WTC11 (cell line): ENCODE data around the gene LLGL1. TPM values are rescaled to one million over a fixed set of nuclear protein-coding genes. Genes with fewer than 3 reads are reported as not detected.

ENCODE experiments used
- ATAC-seq: fragments of 200-7000 bp; cut with Tn5 transposase; 2 replicates; pipeline ENCODE4 v1.10.0; 2021; ENCODE audit warnings: mild to moderate bottlenecking, moderate library complexity
- CTCF ChIA-PET: fragments of 300-600 bp; sonication (Branson Sonifier 250); formaldehyde crosslinking; loops from one replicate; lab custom pipeline; 2021; ENCODE audit warnings: antibody characterized with exemption; lab: Charles Lee
- POLR2A ChIA-PET: fragments of 350-600 bp; sonication (Branson Sonifier 250); formaldehyde crosslinking; loops from one replicate; lab custom pipeline; 2021; ENCODE audit warnings: antibody characterized with exemption; lab: Charles Lee
- DNase-seq: peaks from one replicate; pipeline ENCODE4 v3.0.0; 2021; ENCODE audit warnings: low spot score
- H3K27ac Mint-ChIP-seq: 2 replicates; pipeline ENCODE4 v1.8.0; 2021; ENCODE audit warnings: mixed read lengths
- H3K27me3 Mint-ChIP-seq: 2 replicates; pipeline ENCODE4 v1.8.0; 2021; ENCODE audit warnings: low read depth, mild to moderate bottlenecking, moderate library complexity, mixed read lengths
- H3K36me3 Mint-ChIP-seq: 2 replicates; pipeline ENCODE4 v1.8.0; 2021; ENCODE audit warnings: mixed read lengths
- H3K4me1 Mint-ChIP-seq: 2 replicates; pipeline ENCODE4 v1.8.0; 2022; ENCODE audit warnings: mixed read lengths
- H3K4me3 Mint-ChIP-seq: 2 replicates; pipeline ENCODE4 v1.8.0; 2021; ENCODE audit warnings: mild to moderate bottlenecking, moderate library complexity, mixed read lengths
- H3K9me3 Mint-ChIP-seq: 2 replicates; pipeline ENCODE4 v1.8.0; 2021; ENCODE audit warnings: mixed read lengths
- FOXP1 ChIP-seq: sonication (generic); formaldehyde crosslinking; IDR thresholded peaks from 2 replicates; pipeline ENCODE4 v1.8.0; 2022; ENCODE audit warnings: missing genetic modification reagents, mild to moderate bottlenecking, moderate library complexity, borderline replicate concordance
- JAZF1 ChIP-seq: fragments of 250-450 bp; sonication (Bioruptor Pico); IDR thresholded peaks from 2 replicates; pipeline ENCODE4 v1.9.0; 2021; ENCODE audit warnings: moderate library complexity, mild to moderate bottlenecking, inconsistent platforms
- MYBL2 ChIP-seq: sonication (generic); formaldehyde crosslinking; IDR thresholded peaks from 2 replicates; pipeline ENCODE4 v1.8.1; 2023; ENCODE audit warnings: mild to moderate bottlenecking, moderate library complexity, missing genetic modification reagents
- NFE2L1 ChIP-seq: sonication (generic); formaldehyde crosslinking; IDR thresholded peaks from 2 replicates; pipeline ENCODE4 v1.8.1; 2023; ENCODE audit warnings: missing genetic modification reagents
- NFYB ChIP-seq: sonication (generic); formaldehyde crosslinking; conservative IDR thresholded peaks from 2 replicates; pipeline ENCODE4 v1.8.0; 2022; ENCODE audit warnings: low read depth, missing genetic modification reagents
- SMAD3 ChIP-seq: sonication (generic); formaldehyde crosslinking; IDR thresholded peaks from 2 replicates; pipeline ENCODE4 v1.8.0; 2022; ENCODE audit warnings: missing genetic modification reagents, mild to moderate bottlenecking, borderline replicate concordance
- ZBTB21 ChIP-seq: sonication (generic); formaldehyde crosslinking; IDR thresholded peaks from 2 replicates; pipeline ENCODE4 v1.8.1; 2023; ENCODE audit warnings: mild to moderate bottlenecking, missing genetic modification reagents, borderline replicate concordance
- ZNF138 ChIP-seq: sonication (generic); formaldehyde crosslinking; conservative IDR thresholded peaks from 2 replicates; pipeline ENCODE4 v1.8.1; 2022; ENCODE audit warnings: mild to moderate bottlenecking, moderate library complexity, missing genetic modification reagents
- ZNF317 ChIP-seq: sonication (generic); formaldehyde crosslinking; IDR thresholded peaks from 2 replicates; pipeline ENCODE4 v1.8.1; 2023; ENCODE audit warnings: low read depth, mild to moderate bottlenecking, moderate library complexity, missing genetic modification reagents, borderline replicate concordance
- total RNA-seq: library from RNA; stranded (reverse); gene quantifications from 3 replicates; pipeline ENCODE4 v1.2.3, GENCODE V29; 2021
- TF ChIP-seq, protein P1 (sequence below): fragments of 250-450 bp; sonication (Bioruptor Pico); IDR thresholded peaks from 2 replicates; pipeline ENCODE4 v1.9.0; 2021; ENCODE audit warnings: moderate library complexity, mild to moderate bottlenecking, inconsistent platforms, borderline replicate concordance
- TF ChIP-seq, protein P2 (sequence below): fragments of 200-600 bp; IDR thresholded peaks from 2 replicates; pipeline ENCODE4 v1.8.0; 2022; ENCODE audit warnings: antibody characterized with exemption
- TF ChIP-seq, protein P3 (sequence below): sonication (generic); formaldehyde crosslinking; IDR thresholded peaks from 2 replicates; pipeline ENCODE4 v1.8.0; 2022; ENCODE audit warnings: mild to moderate bottlenecking, missing genetic modification reagents
- TF ChIP-seq, protein P4 (sequence below): sonication (generic); formaldehyde crosslinking; IDR thresholded peaks from 2 replicates; pipeline ENCODE4 v1.8.1; 2023; ENCODE audit warnings: mild to moderate bottlenecking, missing genetic modification reagents, borderline replicate concordance
- TF ChIP-seq, protein P5 (sequence below): sonication (generic); formaldehyde crosslinking; IDR thresholded peaks from 2 replicates; pipeline ENCODE4 v1.8.1; 2022; ENCODE audit warnings: low read depth, mild to moderate bottlenecking, moderate library complexity, missing genetic modification reagents, borderline replicate concordance
- TF ChIP-seq, protein P6 (sequence below): sonication (generic); formaldehyde crosslinking; IDR thresholded peaks from 2 replicates; pipeline ENCODE4 v1.8.1; 2022; ENCODE audit warnings: mild to moderate bottlenecking, moderate library complexity, missing genetic modification reagents
- TF ChIP-seq, protein P7 (sequence below): fragments of 250-450 bp; sonication (Bioruptor Pico); IDR thresholded peaks from 2 replicates; pipeline ENCODE4 v1.9.0; 2021; ENCODE audit warnings: mild to moderate bottlenecking

Gene LLGL1
- total RNA-seq, 1 experiment from 2014 or later, result 87.8 TPM

DNA sequence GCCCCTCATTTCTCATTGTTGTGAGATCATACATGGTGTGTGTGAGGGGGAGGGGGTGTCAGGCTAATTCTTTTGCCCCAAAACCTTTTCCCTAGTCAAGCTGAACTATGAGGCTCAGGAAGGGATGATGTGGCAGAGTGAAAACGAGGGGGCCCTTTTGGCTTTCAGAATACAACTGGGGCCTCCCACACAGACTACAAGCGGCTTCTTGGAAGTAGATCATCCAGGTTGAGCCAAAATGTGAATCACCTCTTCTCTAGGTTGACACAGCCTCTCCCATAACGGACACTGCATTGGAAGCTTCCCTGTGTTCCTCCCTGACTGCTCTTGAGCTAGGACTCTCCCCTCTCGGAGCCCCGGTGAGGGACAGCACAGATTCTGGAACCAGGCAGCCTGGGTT, 44.1 kb upstream of the LLGL1 start:
- H3K27ac Mint-ChIP-seq, result peak overlapping the region; percentile 57; the same call in 1 of the 2 replicates
- peaks cover 12% of the 10 kb centered on the region for H3K36me3 Mint-ChIP-seq
- H3K27me3 Mint-ChIP-seq, result no peaks in the 10 kb centered on the region
- TF ChIP-seq SMAD3 (CRISPR knock-in tag) (no peak), ZBTB21 (CRISPR knock-in tag) (no peak), MYBL2 (CRISPR knock-in tag) (no peak), ZNF138 (CRISPR knock-in tag) (no peak), ZNF317 (CRISPR knock-in tag) (no peak), JAZF1 (CRISPR knock-in tag) (no peak), NFE2L1 (CRISPR knock-in tag) (no peak)
- TF ChIP-seq, protein P1, sequence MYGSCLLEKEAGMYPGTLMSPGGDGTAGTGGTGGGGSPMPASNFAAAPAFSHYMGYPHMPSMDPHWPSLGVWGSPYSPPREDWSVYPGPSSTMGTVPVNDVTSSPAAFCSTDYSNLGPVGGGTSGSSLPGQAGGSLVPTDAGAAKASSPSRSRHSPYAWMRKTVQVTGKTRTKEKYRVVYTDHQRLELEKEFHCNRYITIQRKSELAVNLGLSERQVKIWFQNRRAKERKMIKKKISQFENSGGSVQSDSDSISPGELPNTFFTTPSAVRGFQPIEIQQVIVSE (CRISPR knock-in tag), result no peak
- TF ChIP-seq, protein P2, sequence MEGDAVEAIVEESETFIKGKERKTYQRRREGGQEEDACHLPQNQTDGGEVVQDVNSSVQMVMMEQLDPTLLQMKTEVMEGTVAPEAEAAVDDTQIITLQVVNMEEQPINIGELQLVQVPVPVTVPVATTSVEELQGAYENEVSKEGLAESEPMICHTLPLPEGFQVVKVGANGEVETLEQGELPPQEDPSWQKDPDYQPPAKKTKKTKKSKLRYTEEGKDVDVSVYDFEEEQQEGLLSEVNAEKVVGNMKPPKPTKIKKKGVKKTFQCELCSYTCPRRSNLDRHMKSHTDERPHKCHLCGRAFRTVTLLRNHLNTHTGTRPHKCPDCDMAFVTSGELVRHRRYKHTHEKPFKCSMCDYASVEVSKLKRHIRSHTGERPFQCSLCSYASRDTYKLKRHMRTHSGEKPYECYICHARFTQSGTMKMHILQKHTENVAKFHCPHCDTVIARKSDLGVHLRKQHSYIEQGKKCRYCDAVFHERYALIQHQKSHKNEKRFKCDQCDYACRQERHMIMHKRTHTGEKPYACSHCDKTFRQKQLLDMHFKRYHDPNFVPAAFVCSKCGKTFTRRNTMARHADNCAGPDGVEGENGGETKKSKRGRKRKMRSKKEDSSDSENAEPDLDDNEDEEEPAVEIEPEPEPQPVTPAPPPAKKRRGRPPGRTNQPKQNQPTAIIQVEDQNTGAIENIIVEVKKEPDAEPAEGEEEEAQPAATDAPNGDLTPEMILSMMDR, result no peak
- TF ChIP-seq, protein P3, sequence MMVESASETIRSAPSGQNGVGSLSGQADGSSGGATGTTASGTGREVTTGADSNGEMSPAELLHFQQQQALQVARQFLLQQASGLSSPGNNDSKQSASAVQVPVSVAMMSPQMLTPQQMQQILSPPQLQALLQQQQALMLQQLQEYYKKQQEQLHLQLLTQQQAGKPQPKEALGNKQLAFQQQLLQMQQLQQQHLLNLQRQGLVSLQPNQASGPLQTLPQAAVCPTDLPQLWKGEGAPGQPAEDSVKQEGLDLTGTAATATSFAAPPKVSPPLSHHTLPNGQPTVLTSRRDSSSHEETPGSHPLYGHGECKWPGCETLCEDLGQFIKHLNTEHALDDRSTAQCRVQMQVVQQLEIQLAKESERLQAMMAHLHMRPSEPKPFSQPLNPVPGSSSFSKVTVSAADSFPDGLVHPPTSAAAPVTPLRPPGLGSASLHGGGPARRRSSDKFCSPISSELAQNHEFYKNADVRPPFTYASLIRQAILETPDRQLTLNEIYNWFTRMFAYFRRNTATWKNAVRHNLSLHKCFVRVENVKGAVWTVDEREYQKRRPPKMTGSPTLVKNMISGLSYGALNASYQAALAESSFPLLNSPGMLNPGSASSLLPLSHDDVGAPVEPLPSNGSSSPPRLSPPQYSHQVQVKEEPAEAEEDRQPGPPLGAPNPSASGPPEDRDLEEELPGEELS, result no peak
- TF ChIP-seq, protein P4, sequence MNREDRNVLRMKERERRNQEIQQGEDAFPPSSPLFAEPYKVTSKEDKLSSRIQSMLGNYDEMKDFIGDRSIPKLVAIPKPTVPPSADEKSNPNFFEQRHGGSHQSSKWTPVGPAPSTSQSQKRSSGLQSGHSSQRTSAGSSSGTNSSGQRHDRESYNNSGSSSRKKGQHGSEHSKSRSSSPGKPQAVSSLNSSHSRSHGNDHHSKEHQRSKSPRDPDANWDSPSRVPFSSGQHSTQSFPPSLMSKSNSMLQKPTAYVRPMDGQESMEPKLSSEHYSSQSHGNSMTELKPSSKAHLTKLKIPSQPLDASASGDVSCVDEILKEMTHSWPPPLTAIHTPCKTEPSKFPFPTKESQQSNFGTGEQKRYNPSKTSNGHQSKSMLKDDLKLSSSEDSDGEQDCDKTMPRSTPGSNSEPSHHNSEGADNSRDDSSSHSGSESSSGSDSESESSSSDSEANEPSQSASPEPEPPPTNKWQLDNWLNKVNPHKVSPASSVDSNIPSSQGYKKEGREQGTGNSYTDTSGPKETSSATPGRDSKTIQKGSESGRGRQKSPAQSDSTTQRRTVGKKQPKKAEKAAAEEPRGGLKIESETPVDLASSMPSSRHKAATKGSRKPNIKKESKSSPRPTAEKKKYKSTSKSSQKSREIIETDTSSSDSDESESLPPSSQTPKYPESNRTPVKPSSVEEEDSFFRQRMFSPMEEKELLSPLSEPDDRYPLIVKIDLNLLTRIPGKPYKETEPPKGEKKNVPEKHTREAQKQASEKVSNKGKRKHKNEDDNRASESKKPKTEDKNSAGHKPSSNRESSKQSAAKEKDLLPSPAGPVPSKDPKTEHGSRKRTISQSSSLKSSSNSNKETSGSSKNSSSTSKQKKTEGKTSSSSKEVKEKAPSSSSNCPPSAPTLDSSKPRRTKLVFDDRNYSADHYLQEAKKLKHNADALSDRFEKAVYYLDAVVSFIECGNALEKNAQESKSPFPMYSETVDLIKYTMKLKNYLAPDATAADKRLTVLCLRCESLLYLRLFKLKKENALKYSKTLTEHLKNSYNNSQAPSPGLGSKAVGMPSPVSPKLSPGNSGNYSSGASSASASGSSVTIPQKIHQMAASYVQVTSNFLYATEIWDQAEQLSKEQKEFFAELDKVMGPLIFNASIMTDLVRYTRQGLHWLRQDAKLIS (CRISPR knock-in tag), result no peak
- TF ChIP-seq, all 79 proteins: peak for 0
- no peak overlapping the region for H3K4me3 Mint-ChIP-seq
- peaks cover 24% of the 10 kb centered on the region for H3K4me1 Mint-ChIP-seq
- ATAC-seq (no peak), DNase-seq (no peak)
- CTCF ChIA-PET, result interaction anchor here (1.1 kb wide), 1 partner anchor 38 kb away, joined by 4 read pairs; no protein-coding TSS in a partner anchor
- H3K9me3 Mint-ChIP-seq, result no peaks in the 10 kb centered on the region
- POLR2A ChIA-PET, result interaction anchor here (0.9 kb wide), 1 partner anchor 11 kb away, joined by 4 read pairs; no protein-coding TSS in a partner anchor

DNA sequence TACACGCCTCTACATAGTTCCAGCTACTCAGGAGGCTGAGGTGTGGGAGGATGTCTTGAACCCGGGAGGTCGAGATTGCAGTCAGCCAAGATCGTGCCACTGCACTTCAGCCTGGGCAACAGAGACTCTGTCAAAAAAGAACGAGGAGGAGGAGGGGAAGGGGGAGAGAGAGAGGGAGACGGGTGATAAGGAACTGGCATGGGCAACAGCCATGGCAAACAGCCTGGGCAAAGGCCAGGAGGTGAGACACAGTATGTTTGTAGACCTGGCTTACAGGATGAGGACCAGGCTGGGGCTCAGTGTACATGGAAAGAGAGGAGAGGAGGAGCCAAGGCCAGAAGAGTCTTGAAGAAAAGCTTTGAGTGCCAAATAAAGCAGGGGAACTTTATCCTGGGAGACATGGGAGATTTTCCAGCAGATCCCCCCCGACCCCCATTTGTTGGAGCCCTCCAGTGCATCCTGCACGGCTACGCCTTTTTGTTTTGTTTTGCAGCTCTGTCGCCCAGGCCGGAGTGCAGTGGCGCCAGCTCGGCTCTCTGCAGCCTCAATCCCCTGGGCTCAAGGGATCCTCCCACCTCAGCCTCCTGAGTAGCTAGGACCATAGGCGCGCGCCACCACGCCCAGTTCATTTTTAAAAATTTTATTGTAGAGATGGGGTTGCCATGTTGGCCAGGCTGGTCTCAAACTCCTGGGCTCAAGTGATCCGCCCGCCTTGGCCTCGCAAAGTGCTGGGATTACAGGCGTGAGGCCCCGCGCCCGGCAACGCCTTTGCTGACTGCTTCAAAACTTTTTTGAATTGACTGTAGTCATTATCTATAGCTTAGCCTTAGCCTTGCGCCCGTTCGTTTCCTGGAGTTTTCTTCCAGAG, 43.1 kb upstream of the LLGL1 start:
- ATAC-seq (no peak), DNase-seq (peak; percentile 29)
- Mint-ChIP-seq H3K27me3 (no peaks in the 10 kb centered on the region), H3K4me3 (peak overlapping the region; percentile 93), H3K27ac (peak overlapping the region; percentile 99), H3K36me3 (peaks cover 16% of the 10 kb centered on the region), H3K9me3 (no peaks in the 10 kb centered on the region), H3K4me1 (peaks cover 34% of the 10 kb centered on the region)
- ChIA-PET POLR2A (interaction anchor here (0.6 to 2.9 kb wide), 5 partner anchors 12 to 234 kb away, joined by 3 to 17 read pairs (median 5); no protein-coding TSS in a partner anchor), CTCF (interaction anchor here (1.0 to 4.3 kb wide), 11 partner anchors 10 to 88 kb away, joined by 3 to 44 read pairs (median 7); no protein-coding TSS in a partner anchor)
- TF ChIP-seq, protein P5, sequence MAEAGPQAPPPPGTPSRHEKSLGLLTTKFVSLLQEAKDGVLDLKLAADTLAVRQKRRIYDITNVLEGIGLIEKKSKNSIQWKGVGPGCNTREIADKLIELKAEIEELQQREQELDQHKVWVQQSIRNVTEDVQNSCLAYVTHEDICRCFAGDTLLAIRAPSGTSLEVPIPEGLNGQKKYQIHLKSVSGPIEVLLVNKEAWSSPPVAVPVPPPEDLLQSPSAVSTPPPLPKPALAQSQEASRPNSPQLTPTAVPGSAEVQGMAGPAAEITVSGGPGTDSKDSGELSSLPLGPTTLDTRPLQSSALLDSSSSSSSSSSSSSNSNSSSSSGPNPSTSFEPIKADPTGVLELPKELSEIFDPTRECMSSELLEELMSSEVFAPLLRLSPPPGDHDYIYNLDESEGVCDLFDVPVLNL, result 0 out of 2 replicates have a peak, but pooled peaks have one; percentile 17
- TF ChIP-seq, protein P6, sequence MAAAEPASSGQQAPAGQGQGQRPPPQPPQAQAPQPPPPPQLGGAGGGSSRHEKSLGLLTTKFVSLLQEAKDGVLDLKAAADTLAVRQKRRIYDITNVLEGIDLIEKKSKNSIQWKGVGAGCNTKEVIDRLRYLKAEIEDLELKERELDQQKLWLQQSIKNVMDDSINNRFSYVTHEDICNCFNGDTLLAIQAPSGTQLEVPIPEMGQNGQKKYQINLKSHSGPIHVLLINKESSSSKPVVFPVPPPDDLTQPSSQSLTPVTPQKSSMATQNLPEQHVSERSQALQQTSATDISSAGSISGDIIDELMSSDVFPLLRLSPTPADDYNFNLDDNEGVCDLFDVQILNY (CRISPR knock-in tag), result peak; percentile 31
- TF ChIP-seq FOXP1 (0 out of 2 replicates have a peak, but pooled peaks have one; percentile 36), NFYB (CRISPR knock-in tag) (no peak)
- TF ChIP-seq, protein P7, sequence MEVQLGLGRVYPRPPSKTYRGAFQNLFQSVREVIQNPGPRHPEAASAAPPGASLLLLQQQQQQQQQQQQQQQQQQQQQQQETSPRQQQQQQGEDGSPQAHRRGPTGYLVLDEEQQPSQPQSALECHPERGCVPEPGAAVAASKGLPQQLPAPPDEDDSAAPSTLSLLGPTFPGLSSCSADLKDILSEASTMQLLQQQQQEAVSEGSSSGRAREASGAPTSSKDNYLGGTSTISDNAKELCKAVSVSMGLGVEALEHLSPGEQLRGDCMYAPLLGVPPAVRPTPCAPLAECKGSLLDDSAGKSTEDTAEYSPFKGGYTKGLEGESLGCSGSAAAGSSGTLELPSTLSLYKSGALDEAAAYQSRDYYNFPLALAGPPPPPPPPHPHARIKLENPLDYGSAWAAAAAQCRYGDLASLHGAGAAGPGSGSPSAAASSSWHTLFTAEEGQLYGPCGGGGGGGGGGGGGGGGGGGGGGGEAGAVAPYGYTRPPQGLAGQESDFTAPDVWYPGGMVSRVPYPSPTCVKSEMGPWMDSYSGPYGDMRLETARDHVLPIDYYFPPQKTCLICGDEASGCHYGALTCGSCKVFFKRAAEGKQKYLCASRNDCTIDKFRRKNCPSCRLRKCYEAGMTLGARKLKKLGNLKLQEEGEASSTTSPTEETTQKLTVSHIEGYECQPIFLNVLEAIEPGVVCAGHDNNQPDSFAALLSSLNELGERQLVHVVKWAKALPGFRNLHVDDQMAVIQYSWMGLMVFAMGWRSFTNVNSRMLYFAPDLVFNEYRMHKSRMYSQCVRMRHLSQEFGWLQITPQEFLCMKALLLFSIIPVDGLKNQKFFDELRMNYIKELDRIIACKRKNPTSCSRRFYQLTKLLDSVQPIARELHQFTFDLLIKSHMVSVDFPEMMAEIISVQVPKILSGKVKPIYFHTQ (CRISPR knock-in tag), result 0 out of 2 replicates have a peak, but pooled peaks have one; percentile 16
